Measurements from ENCODE around the gene BRD8.

GRCh38 chr5:138163721-138164120, 14.7 kb downstream of the BRD8 start:
- no peak for TF ChIP-seq CTCF (IDR thresholded peaks at IDR 0.05 in 2 of 3, conservative IDR thresholded peaks at IDR 0.05 in 1 of 3; ENCODE audit: borderline replicate concordance in 1 of 3, insufficient read depth in 1 of 3, low read depth in 2 of 3, low read length in 2 of 3)
- TF ChIP-seq, protein P1, sequence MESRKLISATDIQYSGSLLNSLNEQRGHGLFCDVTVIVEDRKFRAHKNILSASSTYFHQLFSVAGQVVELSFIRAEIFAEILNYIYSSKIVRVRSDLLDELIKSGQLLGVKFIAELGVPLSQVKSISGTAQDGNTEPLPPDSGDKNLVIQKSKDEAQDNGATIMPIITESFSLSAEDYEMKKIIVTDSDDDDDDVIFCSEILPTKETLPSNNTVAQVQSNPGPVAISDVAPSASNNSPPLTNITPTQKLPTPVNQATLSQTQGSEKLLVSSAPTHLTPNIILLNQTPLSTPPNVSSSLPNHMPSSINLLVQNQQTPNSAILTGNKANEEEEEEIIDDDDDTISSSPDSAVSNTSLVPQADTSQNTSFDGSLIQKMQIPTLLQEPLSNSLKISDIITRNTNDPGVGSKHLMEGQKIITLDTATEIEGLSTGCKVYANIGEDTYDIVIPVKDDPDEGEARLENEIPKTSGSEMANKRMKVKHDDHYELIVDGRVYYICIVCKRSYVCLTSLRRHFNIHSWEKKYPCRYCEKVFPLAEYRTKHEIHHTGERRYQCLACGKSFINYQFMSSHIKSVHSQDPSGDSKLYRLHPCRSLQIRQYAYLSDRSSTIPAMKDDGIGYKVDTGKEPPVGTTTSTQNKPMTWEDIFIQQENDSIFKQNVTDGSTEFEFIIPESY (IDR thresholded peaks at IDR 0.05; ENCODE audit: extremely low read depth, insufficient replicate concordance, low read length), result no peak
- TF ChIP-seq YY1 (IDR thresholded peaks at IDR 0.05; ENCODE audit: extremely low read depth, insufficient replicate concordance, low read depth, low read length), result no peak
- no peak for TF ChIP-seq TCF7L2 (IDR thresholded peaks at IDR 0.05; ENCODE audit: borderline replicate concordance, extremely low read depth, insufficient read depth, insufficient read length)
- TF ChIP-seq, protein P2, sequence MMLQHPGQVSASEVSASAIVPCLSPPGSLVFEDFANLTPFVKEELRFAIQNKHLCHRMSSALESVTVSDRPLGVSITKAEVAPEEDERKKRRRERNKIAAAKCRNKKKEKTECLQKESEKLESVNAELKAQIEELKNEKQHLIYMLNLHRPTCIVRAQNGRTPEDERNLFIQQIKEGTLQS (IDR thresholded peaks at IDR 0.05), result no peak
- TF ChIP-seq SIN3A (IDR thresholded peaks at IDR 0.05; ENCODE audit: low read depth), result no peak
- no peak for TF ChIP-seq EGR1 (IDR thresholded peaks at IDR 0.05; ENCODE audit: low read depth)
- TF ChIP-seq JUND (IDR thresholded peaks at IDR 0.05), result no peak
- TF ChIP-seq, protein P3, sequence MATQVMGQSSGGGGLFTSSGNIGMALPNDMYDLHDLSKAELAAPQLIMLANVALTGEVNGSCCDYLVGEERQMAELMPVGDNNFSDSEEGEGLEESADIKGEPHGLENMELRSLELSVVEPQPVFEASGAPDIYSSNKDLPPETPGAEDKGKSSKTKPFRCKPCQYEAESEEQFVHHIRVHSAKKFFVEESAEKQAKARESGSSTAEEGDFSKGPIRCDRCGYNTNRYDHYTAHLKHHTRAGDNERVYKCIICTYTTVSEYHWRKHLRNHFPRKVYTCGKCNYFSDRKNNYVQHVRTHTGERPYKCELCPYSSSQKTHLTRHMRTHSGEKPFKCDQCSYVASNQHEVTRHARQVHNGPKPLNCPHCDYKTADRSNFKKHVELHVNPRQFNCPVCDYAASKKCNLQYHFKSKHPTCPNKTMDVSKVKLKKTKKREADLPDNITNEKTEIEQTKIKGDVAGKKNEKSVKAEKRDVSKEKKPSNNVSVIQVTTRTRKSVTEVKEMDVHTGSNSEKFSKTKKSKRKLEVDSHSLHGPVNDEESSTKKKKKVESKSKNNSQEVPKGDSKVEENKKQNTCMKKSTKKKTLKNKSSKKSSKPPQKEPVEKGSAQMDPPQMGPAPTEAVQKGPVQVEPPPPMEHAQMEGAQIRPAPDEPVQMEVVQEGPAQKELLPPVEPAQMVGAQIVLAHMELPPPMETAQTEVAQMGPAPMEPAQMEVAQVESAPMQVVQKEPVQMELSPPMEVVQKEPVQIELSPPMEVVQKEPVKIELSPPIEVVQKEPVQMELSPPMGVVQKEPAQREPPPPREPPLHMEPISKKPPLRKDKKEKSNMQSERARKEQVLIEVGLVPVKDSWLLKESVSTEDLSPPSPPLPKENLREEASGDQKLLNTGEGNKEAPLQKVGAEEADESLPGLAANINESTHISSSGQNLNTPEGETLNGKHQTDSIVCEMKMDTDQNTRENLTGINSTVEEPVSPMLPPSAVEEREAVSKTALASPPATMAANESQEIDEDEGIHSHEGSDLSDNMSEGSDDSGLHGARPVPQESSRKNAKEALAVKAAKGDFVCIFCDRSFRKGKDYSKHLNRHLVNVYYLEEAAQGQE (IDR thresholded peaks at IDR 0.05; ENCODE audit: low read depth), result no peak
- no peak for TF ChIP-seq POLR2A (IDR thresholded peaks at IDR 0.05; ENCODE audit: borderline replicate concordance, extremely low read depth, insufficient read depth, insufficient read length)
- no peak for TF ChIP-seq EZH2 (IDR thresholded peaks at IDR 0.05)
- TF ChIP-seq POLR2AphosphoS5 (IDR thresholded peaks at IDR 0.05; ENCODE audit: low read depth, low read length), result no peak
- no peak for TF ChIP-seq EZH2phosphoT487 (IDR thresholded peaks at IDR 0.05; ENCODE audit: borderline replicate concordance)
